Stimulated activated CD8-positive, alpha-beta memory T cell treated with anti-CD3 and anti-CD28 coated beads, Interleukin-7, amount 100 ng/mL, for 4 hours (primary cell): ENCODE results near the gene TBC1D2B.

ENCODE experiments used
- DNase-seq, 2 donors: peaks; one replicate each; pipeline ENCODE4 v3.0.0-alpha.2; 2020; ENCODE audit warnings: low read depth in 2 of 2

TBC1D2B gene

DNA sequence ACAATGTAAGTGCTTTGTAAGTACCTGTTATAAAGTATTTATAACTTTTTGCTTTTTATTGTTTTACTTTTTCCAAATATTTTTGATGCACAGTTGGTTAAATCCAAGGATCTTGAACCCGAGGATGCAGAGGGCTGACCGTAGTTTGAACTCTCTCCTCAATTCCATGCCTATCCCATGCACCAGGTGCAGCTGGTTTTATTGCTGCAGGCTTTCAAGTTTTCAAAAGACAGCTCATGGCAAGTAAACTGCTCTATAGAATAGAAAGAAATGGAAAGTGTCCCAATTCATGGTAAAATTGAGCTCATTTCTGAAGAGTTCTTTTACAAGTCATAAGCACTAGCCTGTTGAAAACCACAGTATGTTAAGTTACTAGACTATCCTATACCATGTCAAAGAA is 131.9 kb downstream of the TBC1D2B start:
- DNase-seq, result no peak
